Activated CD4-positive, alpha-beta T cell treated with anti-CD3 and anti-CD28 coated beads, Interleukin-10, Interleukin-2, amounts not matched to agents 100 ng/mL and 50 ng/mL, durations not matched to agents 16 hours and 8 hours (primary cell): ENCODE results near the gene HIGD2A.
A peak's percentile ranks its signal among the peaks of the same experiment; 100 is the strongest.

ENCODE experiments used
- DNase-seq: peaks from one replicate; pipeline ENCODE4 v3.0.0-alpha.2; 2020

The HIGD2A gene, protein sequence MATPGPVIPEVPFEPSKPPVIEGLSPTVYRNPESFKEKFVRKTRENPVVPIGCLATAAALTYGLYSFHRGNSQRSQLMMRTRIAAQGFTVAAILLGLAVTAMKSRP

DNA sequence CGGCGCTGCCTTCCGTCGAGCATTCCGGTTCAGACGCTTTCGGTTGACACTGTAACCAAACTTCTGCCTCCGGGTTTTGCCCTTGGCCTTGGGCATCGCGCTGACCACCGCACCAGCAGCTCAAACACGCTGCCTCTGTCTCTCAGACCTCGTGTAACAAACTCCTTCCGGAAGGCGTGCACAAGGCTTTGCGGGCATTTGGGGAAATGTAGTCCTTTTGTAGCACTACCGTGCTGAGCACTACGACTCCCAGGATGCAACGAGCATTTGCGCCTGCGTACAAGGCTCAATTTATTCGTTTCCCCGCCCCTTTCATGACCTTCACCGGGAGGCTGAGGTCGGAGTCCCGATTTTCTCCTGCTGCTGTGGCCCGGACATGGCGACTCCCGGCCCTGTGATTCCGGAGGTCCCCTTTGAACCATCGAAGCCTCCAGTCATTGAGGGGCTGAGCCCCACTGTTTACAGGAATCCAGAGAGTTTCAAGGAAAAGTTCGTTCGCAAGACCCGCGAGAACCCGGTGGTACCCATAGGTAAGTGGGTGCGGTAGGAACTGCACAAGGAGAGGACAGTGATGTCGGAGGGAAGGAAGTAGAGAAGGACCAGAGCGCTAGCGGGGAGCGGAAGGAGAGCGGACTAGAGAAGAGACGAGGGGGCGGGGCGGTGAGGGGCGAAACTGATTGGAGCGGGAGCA, at the start of gene HIGD2A, which contains the start of gene NOP16:
Gene HIGD2A, plus strand, starts transcription at position 308 of the 691 bp plus-strand sequence. Its CDS starts 69 bp downstream, at position 377.
Gene NOP16, minus strand, starts transcription at position 155 of the 691 bp plus-strand sequence. Its CDS starts 59 bp downstream, at position 96.
- peak; percentile 98 for DNase-seq

DNA sequence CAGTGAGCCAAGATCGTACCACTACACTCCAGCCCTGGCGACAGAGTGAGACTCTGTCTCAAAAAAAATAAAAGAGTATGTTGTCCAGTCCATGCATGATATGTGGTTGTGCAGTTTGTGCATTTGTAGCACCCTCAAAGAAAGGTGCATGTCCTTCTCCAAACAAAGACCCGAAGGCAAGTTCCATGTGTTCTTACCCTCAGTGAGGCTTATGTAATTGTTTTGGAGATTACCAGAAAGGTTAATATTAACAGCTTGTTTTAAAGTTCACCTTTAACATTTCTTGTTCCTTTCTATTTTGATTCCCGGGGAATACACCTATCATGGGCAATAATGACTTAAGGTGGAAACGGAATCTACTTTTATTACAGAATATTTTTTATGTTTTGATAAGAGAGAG, 49.2 kb upstream of the HIGD2A start:
- no peak for DNase-seq

DNA sequence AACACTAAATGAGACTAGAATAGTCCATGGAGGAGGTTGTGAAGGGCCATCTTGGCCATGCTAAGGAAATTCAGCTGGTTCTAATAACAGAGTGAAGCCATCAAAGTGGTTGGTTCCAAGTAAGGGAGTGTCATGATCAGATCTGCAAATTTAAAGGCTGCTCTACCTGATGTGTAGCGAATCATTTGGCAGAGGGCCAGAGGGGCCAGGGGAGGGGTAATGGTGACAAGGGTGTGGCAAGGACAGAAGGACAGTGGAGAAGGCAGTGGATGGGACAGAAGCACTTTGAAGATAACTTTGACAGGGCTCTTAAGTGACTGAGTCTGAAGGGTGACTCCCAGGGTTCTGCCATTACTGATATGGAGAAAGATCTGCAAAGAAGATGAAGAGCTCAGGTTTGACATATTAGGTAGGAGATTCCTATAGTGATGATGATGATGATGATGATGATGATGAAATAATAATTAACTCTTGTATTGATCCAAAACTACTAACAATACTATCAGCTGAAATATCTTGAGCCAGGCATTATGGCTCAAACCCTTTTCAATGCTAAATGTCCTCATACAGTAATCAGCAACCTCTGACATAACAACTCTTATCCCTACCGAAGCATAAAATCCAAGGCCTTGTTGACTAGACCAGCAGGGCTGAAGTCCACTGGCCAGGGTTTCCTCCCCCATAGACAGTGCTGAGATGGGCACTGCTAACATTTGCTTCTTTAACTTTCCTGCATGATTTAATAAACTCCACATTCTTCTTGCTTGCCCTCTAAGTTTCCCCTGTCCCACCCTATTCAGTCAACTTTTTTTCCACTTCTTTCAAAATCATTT, 47.0 kb upstream of the HIGD2A start:
- no peak for DNase-seq

DNA sequence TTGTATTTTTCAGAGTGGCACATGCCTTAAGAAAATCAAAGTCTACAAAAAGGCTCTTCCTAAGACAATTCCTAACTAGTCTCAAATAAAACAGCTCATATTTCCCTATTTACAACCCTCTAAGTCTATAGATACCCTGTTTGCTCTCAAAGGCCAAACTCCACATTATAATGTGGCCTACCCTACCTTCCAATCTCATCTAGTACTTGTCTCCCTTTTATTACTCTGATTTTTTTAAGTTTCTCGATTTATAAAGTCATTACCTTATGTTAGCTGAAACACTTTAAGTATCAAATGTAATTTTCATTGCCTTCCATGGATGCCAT, 46.4 kb upstream of the HIGD2A start:
- DNase-seq = no peak

DNA sequence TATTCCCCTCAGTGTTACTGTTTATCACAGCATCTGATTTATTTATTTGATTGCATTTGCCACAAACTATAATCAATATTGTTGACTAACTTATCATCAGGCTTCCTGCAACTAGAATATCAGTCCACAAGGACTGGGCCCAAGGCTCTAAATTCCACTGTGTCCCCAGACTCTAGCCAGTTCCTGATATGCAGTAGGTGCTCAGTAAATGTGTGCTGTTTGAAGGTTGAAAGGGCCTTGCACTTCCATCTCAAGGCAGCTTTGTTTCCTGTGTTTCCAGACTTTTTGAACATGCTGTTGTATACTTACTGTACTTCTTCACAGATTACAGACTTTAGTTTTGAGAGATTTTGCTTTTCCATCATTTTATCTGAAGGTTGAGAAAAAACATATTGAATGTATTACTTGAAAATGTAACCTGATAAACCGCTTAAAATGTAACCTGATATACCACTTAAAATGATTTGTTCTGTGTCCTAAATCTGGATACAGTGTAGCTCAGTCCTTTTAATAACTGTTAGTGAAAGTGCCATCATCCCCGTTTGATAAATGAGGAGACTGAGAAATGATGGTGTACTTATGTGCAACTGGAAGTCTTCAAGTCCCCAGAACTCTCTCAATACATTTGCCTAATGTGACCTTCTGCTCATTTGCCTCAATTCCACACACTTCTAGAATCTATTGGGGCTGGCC, 45.6 kb upstream of the HIGD2A start:
- no peak for DNase-seq

DNA sequence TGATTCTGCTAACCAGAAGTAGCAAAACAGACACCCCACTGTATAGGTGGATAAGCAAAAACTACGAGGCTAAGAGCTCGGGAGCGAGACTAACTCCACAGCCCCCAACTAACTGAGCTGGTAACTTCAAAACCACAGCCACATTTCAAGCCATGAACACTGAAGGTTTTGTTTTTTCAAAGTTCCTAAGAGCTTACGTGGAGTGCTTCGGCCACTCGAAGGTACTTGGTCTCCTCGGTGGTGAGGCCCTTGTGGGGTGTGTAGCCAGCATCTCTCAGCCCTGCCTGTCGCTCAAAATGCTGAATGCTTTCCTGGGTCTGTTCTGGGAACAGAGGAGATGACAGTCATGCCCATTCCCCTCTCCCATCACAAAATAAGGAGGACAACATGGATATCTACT, 38.1 kb upstream of the HIGD2A start:
- no peak for DNase-seq

DNA sequence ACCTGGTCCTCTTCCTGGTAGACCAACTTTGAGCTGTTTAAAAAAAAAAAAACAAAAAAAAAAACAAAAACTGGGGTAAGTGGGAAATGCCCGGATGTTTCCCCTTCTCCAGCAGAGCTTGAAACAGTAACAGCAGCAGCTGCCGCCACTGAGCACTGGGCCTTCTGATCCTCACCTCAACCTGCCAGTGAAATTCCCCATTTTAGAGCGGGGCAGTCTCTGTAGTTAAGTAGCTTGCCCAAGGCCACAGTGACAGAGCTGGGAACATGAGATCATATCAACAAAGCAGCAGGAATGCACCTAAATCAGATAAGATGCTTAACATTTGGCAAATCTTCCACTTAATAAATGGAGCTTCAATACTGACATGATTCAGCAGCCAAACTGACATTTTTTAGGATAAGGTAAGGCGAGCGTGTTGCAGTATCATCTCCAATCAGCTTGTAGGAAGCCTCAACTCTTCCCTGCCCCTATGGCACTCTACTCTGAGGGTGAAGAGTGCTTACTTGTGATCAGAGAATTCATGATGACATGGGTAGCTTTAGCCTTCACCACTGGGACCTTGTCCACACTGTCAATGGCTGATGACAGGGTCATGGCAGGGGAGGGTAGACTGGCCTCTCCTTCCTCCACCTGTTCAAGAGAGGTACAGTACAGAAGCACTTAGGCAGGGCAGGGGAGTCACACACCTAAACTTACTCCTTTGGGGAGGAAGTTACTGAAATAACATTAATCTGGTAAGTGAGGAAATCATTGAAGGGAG, 36.3 kb upstream of the HIGD2A start:
- no peak for DNase-seq

DNA sequence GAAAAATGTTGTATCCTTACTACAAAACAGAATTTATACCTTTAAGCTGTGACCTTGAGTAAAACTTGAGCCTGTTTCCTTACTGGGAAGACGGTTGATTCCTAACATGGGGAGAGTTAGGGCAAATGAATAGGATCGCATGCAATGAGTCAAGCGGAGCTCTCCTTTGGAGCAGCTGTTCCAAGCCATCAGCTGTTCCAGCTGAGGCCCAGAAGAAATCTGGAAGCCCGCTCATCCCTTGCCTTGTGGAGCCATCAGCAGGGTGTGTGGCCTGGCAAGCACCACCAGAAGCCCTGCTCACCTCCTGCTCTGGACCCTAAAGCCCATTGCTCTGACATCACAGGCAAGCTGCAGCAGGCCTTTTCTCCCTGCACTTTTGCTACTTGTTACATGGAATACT, 35.0 kb upstream of the HIGD2A start:
- DNase-seq = no peak

DNA sequence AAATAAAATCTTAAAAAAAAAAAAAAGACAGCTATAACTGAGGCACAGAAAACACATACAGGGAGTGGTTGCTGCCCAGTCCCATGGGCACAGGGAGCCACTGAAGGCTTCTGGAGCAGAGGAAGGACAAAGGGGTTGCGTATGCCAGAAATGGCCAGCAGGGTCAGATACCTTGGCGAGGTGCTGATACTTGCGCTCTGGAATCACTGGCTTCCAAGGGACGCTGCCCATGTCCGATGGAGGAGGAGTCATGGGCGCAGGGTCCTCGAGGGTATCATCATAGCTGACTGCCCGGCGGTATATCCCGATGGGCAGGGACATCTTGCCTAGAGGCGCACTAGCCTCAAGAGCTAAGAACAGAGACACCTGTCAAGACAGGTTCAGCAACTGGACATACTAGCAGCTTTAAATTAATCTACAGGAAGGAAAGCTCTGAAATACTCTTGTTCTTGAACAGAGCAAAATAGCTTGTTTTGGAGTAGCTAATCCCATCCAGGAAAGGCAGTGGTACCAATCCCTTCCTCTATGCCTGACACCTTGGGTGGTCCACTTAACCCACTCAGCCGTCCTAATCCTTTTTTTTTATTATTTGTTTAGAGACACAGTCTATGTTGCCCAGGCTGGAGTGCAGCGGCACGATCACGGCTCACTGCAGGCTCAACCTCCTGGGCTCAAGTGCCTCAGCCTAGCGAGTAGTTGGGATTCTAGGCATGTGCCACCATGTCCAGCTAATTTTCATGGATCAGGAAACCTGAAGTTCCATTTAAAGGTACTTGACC, 33.0 kb upstream of the HIGD2A start:
- DNase-seq = no peak

DNA sequence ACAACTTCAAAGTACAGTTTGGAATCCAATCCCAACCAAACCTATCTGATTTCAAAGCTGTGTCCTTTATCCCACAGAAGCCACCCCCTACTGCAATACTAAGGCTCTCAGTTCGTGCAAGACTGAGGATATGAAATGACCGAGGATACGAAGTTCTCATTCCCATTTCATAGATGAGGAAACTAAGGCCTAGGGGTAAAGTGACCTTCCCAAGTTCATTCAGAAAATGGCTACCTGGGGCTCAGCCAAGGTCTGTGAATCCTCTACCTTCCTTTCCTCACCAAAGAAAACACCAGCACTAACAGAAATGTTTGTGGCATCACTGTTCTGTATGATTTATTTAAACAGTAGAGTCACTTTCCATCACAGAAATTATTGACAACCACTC, 32.4 kb upstream of the HIGD2A start:
- no peak for DNase-seq

DNA sequence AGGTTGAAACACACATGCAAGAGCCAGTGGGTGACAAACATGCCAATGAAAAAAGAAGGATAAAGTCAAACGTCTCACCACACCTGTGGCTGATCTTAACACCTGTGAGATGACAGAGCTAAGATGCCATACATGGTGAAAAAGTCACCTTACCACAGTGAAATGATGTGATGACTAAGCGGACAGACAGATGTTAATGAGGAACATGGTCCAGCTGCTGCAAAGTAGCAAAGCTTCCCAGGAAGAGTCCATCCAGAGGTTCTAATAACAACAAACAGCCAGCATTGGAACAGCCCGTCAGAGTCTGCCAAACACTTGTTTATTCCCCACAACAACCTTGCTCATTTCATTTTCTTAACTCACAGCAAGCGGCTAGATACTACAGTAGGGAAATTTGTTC, 28.9 kb upstream of the HIGD2A start:
- peak; percentile 18 for DNase-seq

DNA sequence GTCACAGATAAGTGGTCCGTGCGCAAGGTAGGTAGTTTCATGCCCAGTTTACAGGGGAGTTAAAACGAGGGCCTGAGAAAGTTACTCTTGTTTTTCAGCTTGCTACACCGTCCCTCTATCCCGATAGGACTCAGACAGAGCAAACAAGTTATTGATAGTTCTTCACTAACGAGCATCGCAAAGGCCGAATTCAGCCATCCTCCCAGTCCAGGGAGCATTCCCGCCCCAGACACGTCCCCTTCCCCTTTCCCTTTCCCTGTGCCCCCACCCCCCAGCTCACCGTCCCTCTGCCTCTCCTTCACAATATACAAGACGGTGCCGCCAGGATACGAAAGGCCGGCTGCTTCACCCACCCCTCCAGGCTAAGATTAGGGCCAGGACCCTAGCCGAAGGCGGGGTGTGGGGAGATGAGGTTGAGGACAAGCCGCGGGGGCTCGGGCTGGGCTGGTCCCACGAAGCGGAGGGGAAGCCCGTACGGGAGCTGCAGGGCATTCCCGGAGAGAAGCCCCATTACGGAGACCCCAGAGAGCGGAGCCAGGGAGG, 27.6 kb upstream of the HIGD2A start:
- DNase-seq = no peak

DNA sequence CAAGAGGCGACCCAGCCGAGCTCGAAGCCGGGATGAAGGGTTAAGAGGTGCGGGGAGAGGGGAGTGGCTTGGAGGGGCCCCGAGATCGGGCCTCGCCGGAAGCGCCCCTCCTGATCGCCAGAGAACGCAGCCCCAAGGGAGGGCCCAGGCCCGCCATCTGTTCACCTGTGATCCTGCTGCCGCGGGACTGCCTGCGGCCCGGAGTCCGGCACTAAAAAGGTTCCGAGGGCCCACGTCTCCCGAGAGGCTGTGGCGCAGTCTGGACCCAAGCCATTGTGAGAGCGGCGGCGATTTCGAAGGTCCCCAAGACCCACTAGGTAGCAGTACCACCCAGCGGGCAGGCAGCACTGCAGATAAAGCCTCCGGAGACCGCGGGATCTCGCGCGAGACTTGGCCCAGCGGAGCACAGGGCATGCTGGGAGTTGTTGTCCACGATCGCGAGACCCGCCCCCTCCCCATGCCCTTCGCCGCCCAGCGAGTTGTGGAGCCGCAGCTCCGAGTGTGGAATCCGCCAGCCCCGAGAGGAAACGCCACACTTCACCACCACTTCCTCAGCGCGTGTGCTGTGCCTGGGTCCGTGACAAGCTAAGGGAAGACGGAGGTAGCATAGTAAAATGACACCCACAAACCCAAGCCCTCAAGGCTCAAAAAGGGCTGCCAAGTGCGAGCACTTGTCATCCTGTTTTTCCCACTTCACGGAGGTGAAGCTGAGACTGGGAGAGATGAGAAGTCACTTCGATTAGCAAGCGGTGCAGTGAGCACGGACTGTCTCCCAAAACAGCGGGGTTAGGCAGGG, 26.9 kb upstream of the HIGD2A start, which contains the start of gene KIAA1191:
Gene KIAA1191, minus strand, starts transcription at position 328 of the 796 bp plus-strand sequence. CDS start 2,256 bp downstream, outside the sequence.
- DNase-seq = peak; percentile 96

DNA sequence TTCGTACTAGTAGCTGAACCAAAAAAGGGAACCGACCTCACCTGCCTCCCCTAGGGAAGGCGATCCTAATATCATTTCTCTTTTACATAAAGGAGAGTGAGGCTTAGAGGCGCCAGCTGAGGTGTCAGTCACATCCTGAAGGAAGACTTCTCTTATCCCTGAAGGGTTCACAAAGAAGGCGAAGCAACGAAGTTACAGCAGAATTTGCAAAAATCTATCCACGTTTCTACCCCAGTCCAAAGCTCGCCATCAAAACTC, 26.4 kb upstream of the HIGD2A start:
- DNase-seq = no peak

DNA sequence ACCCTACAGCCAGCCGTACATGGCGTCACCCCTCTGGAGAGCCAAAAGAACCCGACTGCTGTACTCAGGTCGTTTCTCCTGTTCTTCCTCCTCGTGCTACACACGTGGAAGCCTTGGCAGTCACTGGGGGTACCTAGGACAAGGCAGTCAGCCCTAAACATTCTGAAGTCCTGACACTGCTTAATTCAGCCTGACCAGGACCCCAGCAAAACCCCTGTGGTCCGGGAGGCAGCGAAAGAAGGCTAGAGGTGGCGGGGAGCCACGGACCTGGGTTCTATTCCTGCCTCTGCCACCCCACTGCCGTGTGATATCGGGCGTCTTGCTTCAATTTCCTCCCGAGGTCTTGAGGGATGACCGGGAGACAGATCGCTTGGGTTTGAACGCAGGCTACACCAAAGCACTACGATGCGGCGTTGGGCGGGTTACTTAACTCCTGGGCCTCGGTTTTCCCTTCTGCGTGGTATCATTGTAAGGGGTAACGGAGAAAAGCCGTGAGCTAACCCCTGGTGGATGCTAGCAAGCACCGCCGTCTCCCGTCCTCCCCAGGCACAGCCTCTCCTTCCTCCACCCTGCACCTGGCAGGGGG, 23.7 kb upstream of the HIGD2A start:
- no peak for DNase-seq

DNA sequence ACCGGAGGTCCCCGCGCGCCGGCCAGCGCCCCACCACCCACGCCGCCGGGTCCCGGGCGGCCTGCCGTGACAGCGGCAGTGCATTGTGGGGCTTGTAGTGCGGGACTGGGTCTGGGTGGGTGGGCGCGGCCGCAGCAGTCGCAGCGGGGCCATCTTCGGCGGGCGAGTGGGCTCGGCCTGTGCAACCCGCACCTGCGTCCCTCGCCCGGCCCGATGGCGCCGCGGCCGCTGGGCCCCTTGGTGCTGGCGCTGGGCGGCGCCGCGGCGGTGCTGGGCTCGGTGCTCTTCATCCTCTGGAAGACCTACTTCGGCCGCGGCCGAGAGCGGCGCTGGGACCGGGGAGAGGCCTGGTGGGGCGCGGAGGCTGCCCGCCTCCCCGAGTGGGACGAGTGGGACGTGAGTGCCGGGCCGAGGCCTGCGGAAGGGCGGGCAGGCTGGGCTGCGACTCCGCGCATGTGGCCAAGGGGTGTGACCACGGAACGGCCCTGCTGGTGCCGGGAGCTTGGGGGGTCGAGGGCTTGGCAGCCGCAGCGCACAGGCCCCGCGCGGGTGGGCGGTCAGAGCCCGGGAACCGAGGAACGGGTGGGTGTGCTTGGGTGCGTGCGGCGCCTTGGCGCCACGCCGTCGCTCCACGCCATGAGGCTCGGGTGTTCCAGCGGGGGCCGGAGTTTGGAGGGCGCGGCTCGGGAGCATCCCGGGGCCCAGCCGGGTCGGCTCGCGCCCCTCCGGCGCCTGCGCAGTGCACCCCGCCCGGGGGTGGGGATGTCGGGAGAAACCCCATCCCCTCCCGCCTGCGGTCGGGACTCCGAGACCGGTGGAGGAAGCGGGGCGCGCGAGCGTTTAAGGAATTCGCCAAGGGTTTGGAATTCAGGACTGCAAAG, 23.0 kb upstream of the HIGD2A start, which contains the start of gene ARL10:
Gene ARL10, plus strand, starts transcription at position 137 of the 881 bp plus-strand sequence. Its CDS starts 77 bp downstream, at position 214.
- peak; percentile 68 for DNase-seq

DNA sequence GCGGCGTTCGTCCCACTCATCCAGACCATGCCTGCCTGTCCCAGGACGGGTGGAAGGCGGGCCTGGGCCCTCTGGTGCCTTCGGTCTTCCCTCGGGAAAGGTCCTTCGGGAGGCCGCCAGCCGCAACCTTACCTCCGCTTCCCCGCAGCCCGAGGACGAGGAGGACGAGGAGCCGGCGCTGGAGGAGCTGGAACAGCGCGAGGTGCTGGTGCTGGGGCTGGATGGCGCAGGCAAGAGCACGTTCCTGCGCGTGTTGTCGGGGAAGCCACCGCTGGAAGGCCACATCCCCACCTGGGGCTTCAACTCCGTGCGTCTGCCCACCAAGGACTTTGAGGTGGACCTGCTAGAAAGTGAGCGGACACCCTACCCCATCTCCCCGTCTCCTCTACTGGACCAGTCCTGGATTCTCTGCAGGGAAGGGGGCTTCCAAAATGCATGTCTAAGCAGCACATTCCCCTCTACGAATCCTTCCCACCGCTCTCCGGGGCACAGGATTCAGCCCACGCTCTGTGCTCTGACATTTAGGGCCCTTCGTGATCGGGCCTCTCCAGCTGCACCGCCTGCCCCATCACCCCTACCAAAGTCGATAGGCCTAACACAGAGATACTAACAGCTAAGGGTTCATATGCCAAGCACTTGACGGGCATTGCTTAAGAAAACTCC, 22.2 kb upstream of the HIGD2A start:
- DNase-seq = no peak

DNA sequence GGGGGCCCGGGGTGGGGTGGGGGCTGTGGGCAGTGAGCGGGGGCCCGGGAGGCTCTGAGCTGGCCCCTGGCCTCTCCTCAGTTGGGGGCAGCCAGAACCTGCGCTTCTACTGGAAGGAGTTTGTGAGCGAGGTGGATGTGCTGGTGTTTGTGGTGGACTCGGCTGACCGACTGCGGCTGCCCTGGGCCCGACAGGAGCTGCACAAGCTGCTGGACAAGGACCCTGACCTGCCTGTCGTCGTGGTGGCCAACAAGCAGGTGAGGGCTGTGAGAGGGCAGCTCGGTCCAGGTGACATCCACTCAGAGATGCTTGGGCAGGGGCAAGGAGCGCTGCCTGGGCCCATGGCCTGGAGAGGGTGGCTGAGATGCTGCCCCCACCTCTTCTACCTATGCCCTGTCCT, 19.8 kb upstream of the HIGD2A start:
- no peak for DNase-seq
